GM12878 (cell line): ENCODE results near the gene ARHGAP19. TPM values are rescaled to one million over a fixed set of nuclear protein-coding genes. Genes with fewer than 3 reads are reported as not detected.

Source experiments
- ATAC-seq: fragments of 200-7000 bp; cut with Tn5 transposase; 3 replicates; pipeline ENCODE4 v1.9.1; 2020; ENCODE audit warnings: mild to moderate bottlenecking, moderate library complexity
- BruUV-seq: library from RNA; stranded (reverse); fragments of 400-500 nt; replicated peaks from 2 replicates; lab custom pipeline; 2021; lab: Mats Ljungman, UMichigan
- CTCF ChIA-PET: fragments of 300-600 bp; sonication (Branson Sonifier 250); formaldehyde crosslinking; extraction: SDS; loops from one replicate; lab custom pipeline; 2021; ENCODE audit warnings: inconsistent platforms; lab: Yijun Ruan, JAX
- POLR2A ChIA-PET: fragments of 350-600 bp; formaldehyde crosslinking; extraction: SDS; loops from one replicate; lab custom pipeline; 2021; ENCODE audit warnings: inconsistent platforms; lab: Charles Lee
- RAD21 ChIA-PET: fragments of 300-600 bp; sonication (Branson Sonifier 250); formaldehyde crosslinking; loops from one replicate; lab custom pipeline; 2023; ENCODE audit warnings: antibody characterized with exemption; ENCODE audit not compliant: unreplicated experiment; lab: Charles Lee
- SMC1A ChIA-PET: fragments of 300-600 bp; sonication (Branson Sonifier 250); formaldehyde crosslinking; loops from one replicate; lab custom pipeline; 2023; ENCODE audit not compliant: unreplicated experiment, uncharacterized antibody; lab: Charles Lee
- DNase-seq: peaks from one replicate; pipeline ENCODE4 v3.0.0-alpha.2; 2011; ENCODE audit warnings: low read depth, low spot score
- FAIRE-seq: peaks from 3 replicates; lab custom pipeline; 2011; peaks lifted over from hg19 to GRCh38; lab: Jason Lieb, UNC
- H2AFZ ChIP-seq: 2 replicates; pipeline ENCODE4 v1.6.0; 2011; ENCODE audit warnings: low read depth, low read length, control low read depth; ENCODE audit not compliant: control insufficient read depth
- H3K27ac ChIP-seq: 2 replicates; pipeline ENCODE4 v1.5.1; 2011; ENCODE audit warnings: control low read depth; ENCODE audit not compliant: control insufficient read depth, insufficient read depth
- H3K27me3 ChIP-seq, 2 experiments: replicated peaks in 1 of 2; 2 replicates each; pipeline versions ENCODE4 v1.6.0 to v1.6.1; 2011; ENCODE audit warnings: low read length in 1 of 2; ENCODE audit not compliant: control insufficient read depth in 2 of 2, insufficient read depth in 2 of 2
- H3K36me3 ChIP-seq, 2 experiments: 2 replicates each; pipeline ENCODE4 v1.5.1; 2011; ENCODE audit warnings: low read length in 1 of 2; ENCODE audit not compliant: control insufficient read depth in 2 of 2, insufficient read depth in 2 of 2
- H3K4me1 ChIP-seq: 2 replicates; pipeline ENCODE4 v1.6.1; 2011; ENCODE audit warnings: mild to moderate bottlenecking, low read length, moderate library complexity, mixed read lengths; ENCODE audit not compliant: control insufficient read depth, insufficient read depth
- H3K4me2 ChIP-seq: 2 replicates; pipeline ENCODE4 v1.6.0; 2011; ENCODE audit warnings: control low read depth; ENCODE audit not compliant: control insufficient read depth, insufficient read depth
- H3K4me3 ChIP-seq: fragments of 200-600 bp; sonication (generic); 2 replicates; pipeline ENCODE4 v1.5.1; 2016
- H3K79me2 ChIP-seq: 2 replicates; pipeline ENCODE4 v1.6.0; 2011; ENCODE audit warnings: low read length; ENCODE audit not compliant: control insufficient read depth, insufficient read depth
- H3K9ac ChIP-seq: 2 replicates; pipeline ENCODE4 v1.8.0; 2011; ENCODE audit warnings: low read length, control low read depth, mixed read lengths; ENCODE audit not compliant: control insufficient read depth, insufficient read depth
- H3K9me3 ChIP-seq: replicated peaks from 3 replicates; pipeline ENCODE4 v1.5.1; 2011; ENCODE audit warnings: mild to moderate bottlenecking, low read length; ENCODE audit not compliant: control insufficient read depth, insufficient read depth
- H4K20me1 ChIP-seq: 2 replicates; pipeline ENCODE4 v1.6.0; 2011; ENCODE audit not compliant: control insufficient read depth, insufficient read depth
- CBFB ChIP-seq: IDR thresholded peaks from 2 replicates; pipeline ENCODE4 v1.6.1; 2016; ENCODE audit warnings: antibody characterized with exemption, low read depth
- CBX5 ChIP-seq: sonication (generic); IDR thresholded peaks from 2 replicates; pipeline ENCODE4 v1.6.1; 2016; ENCODE audit warnings: low read depth, moderate library complexity, mild to moderate bottlenecking, inconsistent platforms
- CHD1 ChIP-seq: IDR thresholded peaks from 2 replicates; pipeline ENCODE4 v1.6.1; 2012; ENCODE audit warnings: low read depth, low read length, improper control_type of control experiment
- FOS ChIP-seq: IDR thresholded peaks from 3 replicates; pipeline ENCODE4 v1.6.1; 2011; ENCODE audit warnings: borderline replicate concordance; ENCODE audit not compliant: insufficient read length; ENCODE audit errors: extremely low read depth
- JUNB ChIP-seq: IDR thresholded peaks from 2 replicates; pipeline ENCODE4 v1.6.1; 2016; ENCODE audit warnings: antibody characterized with exemption, mild to moderate bottlenecking
- KLF5 ChIP-seq: fragments of 450-650 bp; IDR thresholded peaks from 2 replicates; pipeline ENCODE4 v1.6.1; 2014; ENCODE audit warnings: mild to moderate bottlenecking; ENCODE audit not compliant: partially characterized antibody
- NFXL1 ChIP-seq: fragments of 450-650 bp; IDR thresholded peaks from 2 replicates; pipeline ENCODE4 v1.6.1; 2017; ENCODE audit warnings: antibody characterized with exemption, mild to moderate bottlenecking, borderline replicate concordance
- NR2C2 ChIP-seq: IDR thresholded peaks from 2 replicates; pipeline ENCODE4 v1.6.1; 2011; ENCODE audit warnings: borderline replicate concordance, low read depth; ENCODE audit not compliant: control insufficient read depth, insufficient read length
- RAD51 ChIP-seq: fragments of 450-650 bp; IDR thresholded peaks from 2 replicates; pipeline ENCODE4 v1.6.1; 2016; ENCODE audit warnings: moderate library complexity, mild to moderate bottlenecking, inconsistent platforms
- RBBP5 ChIP-seq: fragments of 200-600 bp; sonication (generic); conservative IDR thresholded peaks from 2 replicates; pipeline ENCODE4 v1.6.1; 2016
- RELA ChIP-seq: fragments of 450-650 bp; IDR thresholded peaks from 2 replicates; pipeline ENCODE4 v1.8.0; 2014; ENCODE audit warnings: borderline replicate concordance; ENCODE audit not compliant: partially characterized antibody
- TARDBP ChIP-seq: IDR thresholded peaks from 2 replicates; pipeline ENCODE4 v1.6.1; 2016; ENCODE audit warnings: borderline replicate concordance
- ZBED1 ChIP-seq: IDR thresholded peaks from 2 replicates; pipeline ENCODE4 v1.6.1; 2016; ENCODE audit warnings: borderline replicate concordance
- ZBTB4 ChIP-seq: fragments of 450-650 bp; formaldehyde crosslinking; IDR thresholded peaks from 2 replicates; pipeline ENCODE4 v1.4.0; 2022; ENCODE audit warnings: mild to moderate bottlenecking, moderate library complexity
- WGBS: methylation state at CpG from one replicate; pipeline ENCODE4 v1.1.6; 2016; ENCODE audit warnings: low lambda C conversion rate; ENCODE audit not compliant: insufficient replicate concordance, insufficient coverage; ENCODE audit errors: missing lambda C conversion rate; 5-methylcytosine and 5-hydroxymethylcytosine counted together
- in situ Hi-C: fragments of 300-500 bp; cut with MboI; formaldehyde crosslinking; loops from 9 replicates; pipeline ENCODE4 v1.14.3; 2018; ENCODE audit warnings: mixed read lengths
- intact Hi-C: fragments of 100-400 bp; cut with micrococcal nuclease; formaldehyde crosslinking; loops from one replicate; pipeline ENCODE4 v1.14.2; 2022; ENCODE audit not compliant: unreplicated experiment
- polyA plus RNA-seq, 11 experiments: library from polyadenylated mRNA; depleted of rRNA in 4 of 11; unstranded in 6 of 11; stranded (reverse) in 5 of 11; fragments of >200 nt; fragmentation: Nextera tagmentation in 4 of 11; fragmentation: Illumina TruSeq in 1 of 11; extraction: Ambion mirVana in 4 of 11; extraction: Trizol in 1 of 11; gene quantifications; 1 replicate in 1 of 11; 2 replicates in 10 of 11; pipeline versions ENCODE4 v1.2.1 to v1.2.3, GENCODE V29; 2011 to 2016; ENCODE audit warnings: inconsistent platforms in 2 of 11, missing spikeins in 2 of 11, low read depth in 1 of 11
- total RNA-seq, 4 experiments: library from RNA; depleted of rRNA in 3 of 4; stranded (reverse); fragments of >200 nt in 3 of 4; fragmentation: Illumina TruSeq in 1 of 4; extraction: Trizol in 1 of 4; gene quantifications; 2 replicates each; pipeline versions ENCODE4 v1.2.1 to v1.2.3, GENCODE V29; 2013 to 2021
- TF ChIP-seq, protein P1 (sequence below), 3 experiments: IDR thresholded peaks in 2 of 3; conservative IDR thresholded peaks in 1 of 3; 2 replicates each; pipeline ENCODE4 v1.5.1; 2011; ENCODE audit warnings: low read depth in 3 of 3, low read length in 3 of 3, mild to moderate bottlenecking in 3 of 3, control low read depth in 2 of 3, moderate library complexity in 2 of 3, inconsistent platforms in 1 of 3, mixed read lengths in 1 of 3; ENCODE audit not compliant: control insufficient read depth in 2 of 3, insufficient read depth in 1 of 3; ENCODE audit errors: extremely low read depth in 1 of 3
- TF ChIP-seq, protein P2 (sequence below): IDR thresholded peaks from 2 replicates; pipeline ENCODE4 v1.6.1; 2011; ENCODE audit warnings: mild to moderate bottlenecking, low read depth, low read length, moderate library complexity; ENCODE audit not compliant: insufficient replicate concordance

The ARHGAP19 gene
- total and polyA plus RNA-seq, 10 of the 15 experiments (the other 5 are each of a cell fraction or from before 2014, with no cell fraction given), result 13.3 to 40.7 (median 22.6) TPM

DNA sequence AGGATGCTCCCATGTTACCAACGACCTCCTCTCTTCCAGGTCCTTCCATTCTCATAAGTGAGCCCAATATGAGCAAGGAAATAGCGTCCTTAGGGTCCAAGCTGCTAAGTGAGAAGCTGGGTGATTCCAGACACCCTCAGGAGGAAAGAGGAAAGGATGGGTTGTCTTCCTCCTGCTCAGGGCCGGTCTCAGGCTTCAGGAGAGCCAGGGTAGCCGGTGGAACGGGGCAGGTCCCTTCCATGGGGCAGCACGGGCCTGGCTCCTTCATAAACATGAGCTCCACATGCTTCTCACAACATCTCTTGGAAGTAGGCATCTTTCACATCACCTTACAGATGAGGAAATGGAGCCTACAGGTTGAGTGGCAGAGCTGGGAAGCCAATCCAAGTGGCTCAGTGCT is 119.4 kb downstream of the ARHGAP19 start:
- ChIA-PET RAD21 (no interaction called here), CTCF (interaction anchor here (0.7 to 1.7 kb wide), 6 partner anchors 11 to 100 kb away, joined by 3 to 5 read pairs (median 4); no protein-coding TSS in a partner anchor), SMC1A (interaction anchor here (1.9 kb wide), 1 partner anchor 38 kb away, joined by 6 read pairs; no protein-coding TSS in a partner anchor), POLR2A (no interaction called here)
- no peaks in the 10 kb centered on the region for H3K79me2 ChIP-seq
- H3K27me3 ChIP-seq, result peaks cover 0 to 5% of the 10 kb centered on the region in 2 experiments; a peak in 2 of 4 replicates
- 30% methylated on average over 6 of the region's 6 CpGs for WGBS
- no peaks in the 10 kb centered on the region for H3K36me3 ChIP-seq
- H3K9ac ChIP-seq, result no peak overlapping the region
- H2AFZ ChIP-seq, result no peak overlapping the region
- intact Hi-C loops (no loop called here), in situ Hi-C loops (no loop called here)
- FAIRE-seq (no peak), ATAC-seq (no peak), DNase-seq (no peak)
- TF ChIP-seq NR2C2, result no peak
- TF ChIP-seq CBFB, result no peak
- no peak for TF ChIP-seq KLF5
- TF ChIP-seq FOS, result no peak
- TF ChIP-seq ZBED1, result no peak
- TF ChIP-seq TARDBP, result no peak
- TF ChIP-seq NFXL1, result no peak
- TF ChIP-seq, protein P1, sequence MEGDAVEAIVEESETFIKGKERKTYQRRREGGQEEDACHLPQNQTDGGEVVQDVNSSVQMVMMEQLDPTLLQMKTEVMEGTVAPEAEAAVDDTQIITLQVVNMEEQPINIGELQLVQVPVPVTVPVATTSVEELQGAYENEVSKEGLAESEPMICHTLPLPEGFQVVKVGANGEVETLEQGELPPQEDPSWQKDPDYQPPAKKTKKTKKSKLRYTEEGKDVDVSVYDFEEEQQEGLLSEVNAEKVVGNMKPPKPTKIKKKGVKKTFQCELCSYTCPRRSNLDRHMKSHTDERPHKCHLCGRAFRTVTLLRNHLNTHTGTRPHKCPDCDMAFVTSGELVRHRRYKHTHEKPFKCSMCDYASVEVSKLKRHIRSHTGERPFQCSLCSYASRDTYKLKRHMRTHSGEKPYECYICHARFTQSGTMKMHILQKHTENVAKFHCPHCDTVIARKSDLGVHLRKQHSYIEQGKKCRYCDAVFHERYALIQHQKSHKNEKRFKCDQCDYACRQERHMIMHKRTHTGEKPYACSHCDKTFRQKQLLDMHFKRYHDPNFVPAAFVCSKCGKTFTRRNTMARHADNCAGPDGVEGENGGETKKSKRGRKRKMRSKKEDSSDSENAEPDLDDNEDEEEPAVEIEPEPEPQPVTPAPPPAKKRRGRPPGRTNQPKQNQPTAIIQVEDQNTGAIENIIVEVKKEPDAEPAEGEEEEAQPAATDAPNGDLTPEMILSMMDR (IDR thresholded peaks at IDR 0.05 in 2 of 3, conservative IDR thresholded peaks at IDR 0.05 in 1 of 3; ENCODE audit: control insufficient read depth in 2 of 3, extremely low read depth in 1 of 3, insufficient read depth in 1 of 3, low read depth in 3 of 3, low read length in 3 of 3), result no peak
- TF ChIP-seq ZBTB4 (CRISPR knock-in tag), result no peak
- TF ChIP-seq, protein P2, sequence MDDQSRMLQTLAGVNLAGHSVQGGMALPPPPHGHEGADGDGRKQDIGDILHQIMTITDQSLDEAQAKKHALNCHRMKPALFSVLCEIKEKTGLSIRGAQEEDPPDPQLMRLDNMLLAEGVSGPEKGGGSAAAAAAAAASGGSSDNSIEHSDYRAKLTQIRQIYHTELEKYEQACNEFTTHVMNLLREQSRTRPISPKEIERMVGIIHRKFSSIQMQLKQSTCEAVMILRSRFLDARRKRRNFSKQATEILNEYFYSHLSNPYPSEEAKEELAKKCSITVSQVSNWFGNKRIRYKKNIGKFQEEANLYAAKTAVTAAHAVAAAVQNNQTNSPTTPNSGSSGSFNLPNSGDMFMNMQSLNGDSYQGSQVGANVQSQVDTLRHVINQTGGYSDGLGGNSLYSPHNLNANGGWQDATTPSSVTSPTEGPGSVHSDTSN, result no peak
- TF ChIP-seq CHD1, result no peak
- TF ChIP-seq RELA, result no peak
- no peak for TF ChIP-seq RAD51
- TF ChIP-seq JUNB, result no peak
- no peak for TF ChIP-seq RBBP5
- TF ChIP-seq CBX5, result no peak
- no peaks in the 10 kb centered on the region for H3K9me3 ChIP-seq
- no peaks in the 10 kb centered on the region for H4K20me1 ChIP-seq
- H3K27ac ChIP-seq, result no peak overlapping the region
- BruUV-seq, result no TSS peak
- H3K4me3 ChIP-seq, result no peak overlapping the region
- H3K4me1 ChIP-seq, result no peaks in the 10 kb centered on the region
- no peak overlapping the region for H3K4me2 ChIP-seq
